GM23248 (cell line): ENCODE results near the gene HAGHL.

Experiments used
- EZH2 ChIP-seq: fragments of 200-600 bp; sonication (generic); IDR thresholded peaks from 2 replicates; pipeline ENCODE4 v1.6.1; 2018; ENCODE audit warnings: antibody characterized with exemption, mild to moderate bottlenecking; ENCODE audit not compliant: insufficient read depth, poor library complexity, severe bottlenecking
- EZH2phosphoT487 ChIP-seq: fragments of 200-600 bp; sonication (generic); IDR thresholded peaks from 2 replicates; pipeline ENCODE4 v1.6.1; 2018; ENCODE audit warnings: antibody characterized with exemption, moderate library complexity, mild to moderate bottlenecking, low read depth; ENCODE audit not compliant: insufficient read depth

GRCh38 chr16:693766-694165 is 33.1 kb upstream of the HAGHL start:
- TF ChIP-seq EZH2phosphoT487 (no peak), EZH2 (no peak)
